GM19468 (cell line): ENCODE measurements around the gene MEOX2.

Experiments
- ATAC-seq: cut with Tn5 transposase; IDR thresholded peaks from one replicate; pipeline ENCODE4 v1.9.1; 2021; ENCODE audit warnings: mild to moderate bottlenecking, moderate library complexity, moderate number of reproducible peaks; ENCODE audit not compliant: unreplicated experiment; ENCODE audit errors: extremely low read depth

The MEOX2 gene

GRCh38 chr7:15682111-15682510 lies 4.4 kb downstream of the MEOX2 start:
- no peak for ATAC-seq

GRCh38 chr7:15681631-15682030 lies 4.9 kb downstream of the MEOX2 start:
- ATAC-seq = no peak

- ATAC-seq = no peak
Measured at GRCh38 chr7:15681186-15681585, 5.3 kb downstream of the MEOX2 start.

GRCh38 chr7:15680446-15680845 lies 6.0 kb downstream of the MEOX2 start:
- ATAC-seq = no peak

GRCh38 chr7:15679306-15679705 lies 7.2 kb downstream of the MEOX2 start:
- no peak for ATAC-seq

GRCh38 chr7:15678653-15679052 lies 7.8 kb downstream of the MEOX2 start:
- no peak for ATAC-seq

- no peak for ATAC-seq
Measured at GRCh38 chr7:15675379-15675778, 11.1 kb downstream of the MEOX2 start.

- no peak for ATAC-seq
Measured at GRCh38 chr7:15674586-15674985, 11.9 kb downstream of the MEOX2 start.

- no peak for ATAC-seq
Measured at GRCh38 chr7:15669443-15670090, 16.9 kb downstream of the MEOX2 start.

GRCh38 chr7:15667991-15668390 lies 18.5 kb downstream of the MEOX2 start:
- no peak for ATAC-seq

- no peak for ATAC-seq
Measured at GRCh38 chr7:15662451-15662850, 24.0 kb downstream of the MEOX2 start.

GRCh38 chr7:15658247-15658646 lies 28.2 kb downstream of the MEOX2 start:
- no peak for ATAC-seq

GRCh38 chr7:15652776-15653290 lies 33.6 kb downstream of the MEOX2 start:
- ATAC-seq = no peak

GRCh38 chr7:15651693-15652092 lies 34.8 kb downstream of the MEOX2 start:
- no peak for ATAC-seq

- ATAC-seq = no peak
Measured at GRCh38 chr7:15650787-15651186, 35.7 kb downstream of the MEOX2 start.

- ATAC-seq = no peak
Measured at GRCh38 chr7:15648461-15648961, 38.0 kb downstream of the MEOX2 start.

- ATAC-seq = no peak
Measured at GRCh38 chr7:15647309-15647708, 39.2 kb downstream of the MEOX2 start.

GRCh38 chr7:15643000-15643705 lies 43.3 kb downstream of the MEOX2 start:
- ATAC-seq = no peak

- ATAC-seq = no peak
Measured at GRCh38 chr7:15628876-15629275, 57.6 kb downstream of the MEOX2 start.

- no peak for ATAC-seq
Measured at GRCh38 chr7:15626041-15626440, 60.4 kb downstream of the MEOX2 start.

GRCh38 chr7:15625466-15625865 lies 61.0 kb downstream of the MEOX2 start:
- ATAC-seq = no peak

GRCh38 chr7:15621468-15621867 lies 65.0 kb downstream of the MEOX2 start:
- no peak for ATAC-seq
